Activated naive CD4-positive, alpha-beta T cell treated with anti-CD3 and anti-CD28 coated beads, Interleukin-2, amount 50 U/mL, for 24 hours (primary cell): Measurements from ENCODE around the gene MPZ.
"Not testable (repeated sequence)": the region's sequence is repeated elsewhere in the genome, so short reads cannot be mapped to it uniquely, and the experiment has no call there.

ENCODE experiments used
- H3K27ac Mint-ChIP-seq: one replicate; pipeline ENCODE4 v1.8.0; 2021; ENCODE audit warnings: mild to moderate bottlenecking, mixed read lengths
- H3K27me3 Mint-ChIP-seq: one replicate; pipeline ENCODE4 v1.8.0; 2021; ENCODE audit warnings: mixed read lengths
- H3K36me3 Mint-ChIP-seq: one replicate; pipeline ENCODE4 v1.8.0; 2021; ENCODE audit warnings: mixed read lengths
- H3K4me1 Mint-ChIP-seq: one replicate; pipeline ENCODE4 v1.8.0; 2021; ENCODE audit warnings: mixed read lengths
- H3K4me3 Mint-ChIP-seq: one replicate; pipeline ENCODE4 v1.8.0; 2021; ENCODE audit warnings: mild to moderate bottlenecking, mixed read lengths
- H3K9me3 Mint-ChIP-seq: one replicate; pipeline ENCODE4 v1.8.0; 2021; ENCODE audit warnings: mixed read lengths

Gene MPZ

DNA sequence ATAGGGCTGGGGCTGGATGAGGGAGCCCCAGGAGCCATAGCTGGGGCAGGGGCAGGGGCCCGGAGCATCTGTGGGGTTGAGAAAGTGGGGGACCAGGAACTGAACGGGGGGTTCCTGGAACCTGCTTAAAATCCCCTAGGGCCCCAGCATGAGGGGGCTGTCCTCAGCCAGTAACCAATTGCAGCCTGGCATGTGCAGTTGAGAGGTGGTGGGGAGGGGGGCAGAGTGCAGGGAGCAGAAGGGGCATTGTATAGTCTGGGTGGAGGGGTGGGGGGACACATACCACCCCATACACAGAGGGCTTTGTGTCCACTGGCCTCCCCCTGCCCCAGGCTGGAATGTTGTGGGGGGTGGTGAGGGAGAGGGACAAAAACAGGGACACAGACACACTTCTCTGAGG, at the start of gene MPZ:
TSS of gene MPZ (minus strand) at position 101 of the 400 bp plus-strand sequence. CDS start at position 38, 63 bp downstream.
- H3K4me1 Mint-ChIP-seq, result peaks cover 42% of the 10 kb centered on the region
- no peak within 1 kb of the TSS for H3K4me3 Mint-ChIP-seq

DNA sequence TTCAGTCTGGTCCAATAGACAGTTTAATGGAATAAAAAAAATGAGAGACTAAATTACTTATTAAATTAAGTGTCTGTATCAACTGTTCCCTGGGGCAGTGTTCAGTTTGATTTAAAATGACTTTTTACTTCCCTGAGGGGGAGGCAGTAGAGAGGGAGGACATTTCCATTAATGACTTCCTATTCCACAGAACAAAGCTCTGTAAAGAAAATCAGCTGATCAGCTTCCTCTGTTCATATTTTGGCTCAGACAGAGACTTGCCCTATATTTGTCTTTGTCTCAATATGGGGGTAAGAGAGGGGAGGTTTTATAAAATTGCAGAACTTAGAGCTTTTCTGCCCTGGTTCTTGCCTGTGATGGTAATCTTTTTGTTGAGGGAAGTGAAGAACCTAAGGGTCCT, 49.5 kb upstream of the MPZ start:
- Mint-ChIP-seq H3K27ac (no peak overlapping the region), H3K4me1 (peaks cover 11% of the 10 kb centered on the region), H3K4me3 (no peak overlapping the region), H3K9me3 (no peaks in the 10 kb centered on the region), H3K36me3 (peaks cover 6% of the 10 kb centered on the region), H3K27me3 (no peaks in the 10 kb centered on the region)

More for the DNA sequence above, at the start of gene MPZ:
- Mint-ChIP-seq H3K36me3 (no peaks in the 10 kb centered on the region), H3K27me3 (no peaks in the 10 kb centered on the region), H3K9me3 (no peaks in the 10 kb centered on the region), H3K27ac (no peak within 1 kb of the TSS)

DNA sequence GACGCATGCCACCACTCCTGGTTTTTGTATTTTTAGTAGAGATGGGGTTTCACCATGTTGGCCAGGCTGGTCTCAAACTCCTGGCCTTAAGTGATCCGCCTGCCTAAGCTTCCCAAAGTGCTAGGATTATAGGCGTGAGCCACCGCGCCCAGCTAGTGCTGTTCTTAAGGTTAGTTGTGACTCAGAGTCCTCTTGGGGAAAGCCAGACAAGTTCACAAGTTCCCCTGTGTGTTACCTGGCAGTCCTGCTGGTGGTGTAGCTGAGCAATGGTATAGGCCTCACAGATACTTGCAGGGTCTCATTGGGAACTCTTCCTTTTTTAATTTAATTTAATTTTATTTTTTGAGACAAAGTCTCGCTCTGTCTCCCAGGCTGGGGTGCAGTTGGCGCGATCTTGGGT, 47.3 kb upstream of the MPZ start:
- Mint-ChIP-seq H3K4me3 (no peak overlapping the region), H3K9me3 (no peaks in the 10 kb centered on the region), H3K27me3 (no peaks in the 10 kb centered on the region), H3K36me3 (peaks cover 5% of the 10 kb centered on the region), H3K4me1 (peaks cover 15% of the 10 kb centered on the region), H3K27ac (no peak overlapping the region)

DNA sequence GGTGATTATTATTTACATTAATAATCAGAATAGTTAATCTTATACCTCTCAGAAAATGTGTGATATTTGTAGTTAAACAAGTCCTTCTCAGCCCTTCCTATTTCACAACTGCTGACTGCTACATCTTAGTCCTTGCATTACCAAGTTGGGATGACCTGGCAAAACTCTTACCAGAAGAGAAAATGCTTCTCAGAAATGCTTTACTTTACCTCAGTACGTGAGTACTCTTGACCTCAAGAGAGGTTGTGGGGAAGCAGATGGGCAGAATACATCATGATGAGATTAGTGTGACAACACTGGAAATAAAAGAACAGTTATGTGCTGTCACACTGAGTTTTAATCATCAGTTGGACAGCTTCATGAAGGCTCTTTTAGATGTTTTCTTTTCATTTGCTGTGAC, 41.7 kb upstream of the MPZ start:
- no peaks in the 10 kb centered on the region for H3K27me3 Mint-ChIP-seq
- peaks cover 7% of the 10 kb centered on the region for H3K4me1 Mint-ChIP-seq
- no peak overlapping the region for H3K4me3 Mint-ChIP-seq
- peaks cover 3% of the 10 kb centered on the region for H3K36me3 Mint-ChIP-seq
- H3K9me3 Mint-ChIP-seq, result no peaks in the 10 kb centered on the region
- H3K27ac Mint-ChIP-seq, result no peak overlapping the region

DNA sequence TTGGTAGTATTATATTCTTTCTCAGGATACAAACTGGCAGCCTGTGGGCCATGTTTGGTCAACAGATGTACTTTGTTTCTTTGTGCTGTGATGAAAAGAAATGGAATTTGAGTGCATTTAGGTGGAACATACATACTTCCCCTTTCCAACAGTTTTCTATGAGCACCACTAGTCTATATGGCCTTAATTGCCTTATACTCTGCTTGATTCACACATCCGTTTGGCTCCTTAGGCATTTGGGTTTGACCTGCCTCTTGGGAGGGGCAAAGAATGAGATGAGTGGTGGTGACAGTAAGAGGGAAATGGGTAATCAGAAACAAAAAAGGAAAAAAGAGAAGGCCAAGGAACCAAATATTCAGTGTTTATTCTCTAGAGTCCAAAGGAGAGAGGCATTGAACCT, 40.9 kb upstream of the MPZ start:
- no peak overlapping the region for H3K27ac Mint-ChIP-seq
- H3K4me3 Mint-ChIP-seq, result no peak overlapping the region
- no peaks in the 10 kb centered on the region for H3K27me3 Mint-ChIP-seq
- no peaks in the 10 kb centered on the region for H3K9me3 Mint-ChIP-seq
- H3K4me1 Mint-ChIP-seq, result peaks cover 7% of the 10 kb centered on the region
- peaks cover 3% of the 10 kb centered on the region for H3K36me3 Mint-ChIP-seq

DNA sequence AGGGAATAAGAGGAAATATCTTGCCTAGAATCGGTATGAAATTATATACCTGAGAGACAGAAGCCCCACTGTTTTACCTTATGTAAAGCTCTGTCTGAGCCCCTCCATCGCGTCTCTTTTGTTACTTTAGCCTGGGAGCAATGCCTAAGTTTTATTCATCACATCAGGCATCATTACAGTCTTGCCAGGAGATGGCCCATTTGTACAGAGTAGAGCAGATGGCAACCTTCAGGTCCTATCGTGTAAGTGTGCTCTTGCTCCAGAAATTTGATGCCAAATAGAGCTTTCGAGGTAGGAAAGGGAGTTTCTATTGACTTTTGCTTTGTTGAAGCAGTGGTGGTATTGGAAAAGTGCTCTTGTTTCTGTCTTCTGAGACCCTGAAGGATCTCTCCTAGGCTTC, 33.1 kb upstream of the MPZ start:
- no peak overlapping the region for H3K4me3 Mint-ChIP-seq
- no peaks in the 10 kb centered on the region for H3K9me3 Mint-ChIP-seq
- H3K27ac Mint-ChIP-seq, result no peak overlapping the region
- H3K4me1 Mint-ChIP-seq, result peaks cover 20% of the 10 kb centered on the region
- H3K27me3 Mint-ChIP-seq, result no peaks in the 10 kb centered on the region
- H3K36me3 Mint-ChIP-seq, result peaks cover 29% of the 10 kb centered on the region

DNA sequence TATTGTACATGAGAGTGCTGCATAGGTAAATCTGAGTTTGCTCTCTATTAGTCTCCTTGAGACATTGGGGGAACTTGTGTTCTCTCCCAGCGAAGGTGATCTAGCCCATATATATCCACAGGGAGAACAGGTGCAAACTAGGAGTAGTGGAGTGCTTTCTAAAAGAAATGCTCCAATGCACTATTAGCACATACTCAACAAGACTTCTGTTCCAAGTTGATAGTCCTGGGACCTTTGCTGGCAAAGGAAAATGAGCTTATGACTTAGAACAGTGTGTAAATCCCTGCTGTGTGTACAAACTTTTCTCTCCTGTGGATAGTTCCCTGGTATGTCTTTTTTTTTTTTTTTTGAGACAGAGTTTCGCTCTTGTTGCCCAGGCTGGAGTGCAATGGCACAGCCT, 32.4 kb upstream of the MPZ start:
- H3K4me3 Mint-ChIP-seq, result no peak overlapping the region
- peaks cover 29% of the 10 kb centered on the region for H3K36me3 Mint-ChIP-seq
- H3K27ac Mint-ChIP-seq, result no peak overlapping the region

DNA sequence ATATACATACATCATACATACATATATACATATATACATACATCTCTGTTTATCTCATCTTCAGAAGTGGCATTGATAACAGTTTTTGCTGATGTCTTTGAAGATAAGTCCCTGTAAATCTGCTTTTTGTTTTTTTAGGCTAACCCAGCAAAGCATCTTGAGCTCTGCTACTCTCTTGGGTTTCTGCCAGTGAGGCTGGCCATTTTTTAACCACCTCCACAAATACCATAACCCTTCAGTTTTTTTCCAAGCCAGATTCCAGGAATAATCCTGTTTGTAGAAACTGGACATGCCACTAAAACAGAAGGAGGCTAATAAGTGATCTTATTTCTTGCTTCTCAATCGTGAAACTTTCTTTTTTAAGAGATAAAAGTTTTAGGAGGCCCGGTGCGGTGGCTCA, 26.0 kb upstream of the MPZ start:
- Mint-ChIP-seq H3K4me1 (peaks cover 8% of the 10 kb centered on the region), H3K27ac (no peak overlapping the region), H3K36me3 (peaks cover 20% of the 10 kb centered on the region), H3K27me3 (no peaks in the 10 kb centered on the region), H3K9me3 (no peaks in the 10 kb centered on the region), H3K4me3 (no peak overlapping the region)

More for the DNA sequence above, 32.4 kb upstream of the MPZ start:
- Mint-ChIP-seq H3K4me1 (peaks cover 21% of the 10 kb centered on the region), H3K27me3 (no peaks in the 10 kb centered on the region), H3K9me3 (no peaks in the 10 kb centered on the region)

DNA sequence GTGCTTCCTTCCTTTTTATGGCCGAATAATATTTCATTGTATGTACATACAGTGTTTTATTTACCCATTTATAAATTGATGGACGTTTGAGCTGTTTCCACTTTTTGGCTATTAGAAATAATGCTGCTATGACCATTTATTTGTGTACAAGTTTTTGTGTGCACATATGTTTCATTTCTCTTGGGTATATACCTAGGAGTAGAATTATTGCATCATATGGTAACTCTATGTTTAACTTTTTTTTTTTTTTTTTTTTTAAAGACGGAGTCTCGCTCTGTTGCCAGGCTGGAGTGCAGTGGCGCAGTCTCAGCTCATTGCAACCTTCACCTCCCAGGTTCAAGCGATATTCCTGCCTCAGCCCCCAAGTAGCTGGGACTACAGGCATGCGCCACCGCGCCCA, 23.4 kb upstream of the MPZ start:
- Mint-ChIP-seq H3K27ac (no peak overlapping the region), H3K4me3 (no peak overlapping the region), H3K27me3 (no peaks in the 10 kb centered on the region), H3K36me3 (peaks cover 18% of the 10 kb centered on the region), H3K4me1 (peaks cover 4% of the 10 kb centered on the region), H3K9me3 (no peaks in the 10 kb centered on the region)

DNA sequence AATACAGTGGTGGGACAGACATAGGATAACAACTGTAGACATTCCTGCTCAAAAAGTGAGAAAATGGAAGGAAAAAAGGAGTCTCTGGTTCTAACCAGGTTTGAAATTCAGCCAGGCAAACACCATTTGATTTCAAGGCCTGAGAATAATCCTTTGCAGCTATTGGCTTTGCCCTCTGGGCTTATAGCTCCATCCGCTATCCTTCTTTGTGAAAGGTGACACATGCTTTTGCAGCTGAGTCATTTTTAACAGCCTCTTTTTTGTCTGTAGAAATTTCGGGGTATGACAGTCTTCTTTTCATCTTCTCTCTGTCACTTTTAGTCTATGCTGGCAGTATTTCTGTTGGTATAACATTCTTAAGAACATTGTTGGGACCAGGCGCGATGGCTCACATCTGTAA, 20.6 kb upstream of the MPZ start:
- H3K4me1 Mint-ChIP-seq, result no peaks in the 10 kb centered on the region
- H3K9me3 Mint-ChIP-seq, result no peaks in the 10 kb centered on the region
- H3K4me3 Mint-ChIP-seq, result no peak overlapping the region
- peaks cover 19% of the 10 kb centered on the region for H3K36me3 Mint-ChIP-seq
- H3K27me3 Mint-ChIP-seq, result no peaks in the 10 kb centered on the region
- no peak overlapping the region for H3K27ac Mint-ChIP-seq

DNA sequence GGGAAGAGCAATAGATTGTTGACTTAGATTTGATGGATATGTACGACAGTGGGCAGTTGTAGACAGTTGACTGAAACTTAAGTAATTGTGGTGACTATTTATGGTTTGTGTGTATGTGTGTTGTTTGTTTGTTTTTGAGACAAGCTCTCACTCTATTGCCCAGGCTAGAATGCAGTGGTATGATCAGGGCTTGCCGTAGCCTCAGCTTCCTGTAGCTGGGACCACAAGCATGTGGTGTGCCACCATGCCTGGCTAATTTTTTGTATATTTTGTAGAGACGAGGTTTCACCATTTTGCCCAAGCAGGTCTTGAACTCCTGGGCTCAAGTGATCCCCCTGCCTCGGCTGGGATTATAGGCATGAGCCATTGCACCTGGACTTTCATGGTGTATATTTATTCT, 14.3 kb upstream of the MPZ start:
- no peaks in the 10 kb centered on the region for H3K27me3 Mint-ChIP-seq

DNA sequence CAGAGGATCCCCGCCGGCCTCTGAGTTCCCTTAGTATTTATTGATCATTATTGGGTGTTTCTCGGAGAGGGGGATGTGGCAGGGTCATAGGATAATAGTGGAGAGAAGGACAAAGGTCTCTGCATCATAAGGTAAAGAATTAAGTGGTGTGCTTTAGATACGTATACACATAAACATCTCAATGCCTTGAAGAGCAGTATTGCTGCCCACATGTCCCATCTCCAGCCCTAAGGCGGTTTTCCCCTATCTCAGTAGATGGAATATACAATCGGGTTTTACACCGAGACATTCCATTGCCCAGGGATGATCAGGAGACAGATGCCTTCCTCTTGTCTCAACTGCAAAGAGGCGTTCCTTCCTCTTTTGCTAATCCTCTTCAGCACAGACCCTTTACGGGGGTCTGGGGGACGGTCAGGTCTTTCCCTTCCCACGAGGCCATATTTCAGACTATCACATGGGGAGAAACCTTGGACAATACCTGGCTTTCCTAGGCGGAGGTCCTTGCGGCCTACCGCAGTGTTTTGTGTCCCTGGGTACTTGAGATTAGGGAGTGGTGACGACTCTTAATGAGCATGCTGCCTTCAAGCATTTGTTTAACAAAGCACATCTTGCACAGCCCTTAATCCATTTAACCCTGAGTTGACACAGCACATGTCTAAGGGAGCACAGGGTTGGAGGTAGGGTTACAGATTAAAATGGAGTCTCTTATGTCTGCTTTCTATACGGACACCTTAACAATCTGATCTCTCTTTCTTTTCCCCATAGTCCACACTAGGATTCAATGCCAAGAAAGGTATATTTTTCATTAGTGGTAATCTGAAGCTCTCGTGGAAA, 6.3 kb upstream of the MPZ start:
- H3K9me3 Mint-ChIP-seq, H3K36me3 Mint-ChIP-seq, H3K27me3 Mint-ChIP-seq: not testable (repeated sequence)
- peak overlapping the region; percentile 98 for H3K4me3 Mint-ChIP-seq
- peak overlapping the region; percentile 97 for H3K27ac Mint-ChIP-seq
- H3K4me1 Mint-ChIP-seq, result peaks cover 36% of the 10 kb centered on the region

More for the DNA sequence above, 14.3 kb upstream of the MPZ start:
- Mint-ChIP-seq H3K27ac (no peak overlapping the region), H3K36me3 (peaks cover 6% of the 10 kb centered on the region), H3K4me3 (no peak overlapping the region), H3K9me3 (no peaks in the 10 kb centered on the region), H3K4me1 (peaks cover 25% of the 10 kb centered on the region)

DNA sequence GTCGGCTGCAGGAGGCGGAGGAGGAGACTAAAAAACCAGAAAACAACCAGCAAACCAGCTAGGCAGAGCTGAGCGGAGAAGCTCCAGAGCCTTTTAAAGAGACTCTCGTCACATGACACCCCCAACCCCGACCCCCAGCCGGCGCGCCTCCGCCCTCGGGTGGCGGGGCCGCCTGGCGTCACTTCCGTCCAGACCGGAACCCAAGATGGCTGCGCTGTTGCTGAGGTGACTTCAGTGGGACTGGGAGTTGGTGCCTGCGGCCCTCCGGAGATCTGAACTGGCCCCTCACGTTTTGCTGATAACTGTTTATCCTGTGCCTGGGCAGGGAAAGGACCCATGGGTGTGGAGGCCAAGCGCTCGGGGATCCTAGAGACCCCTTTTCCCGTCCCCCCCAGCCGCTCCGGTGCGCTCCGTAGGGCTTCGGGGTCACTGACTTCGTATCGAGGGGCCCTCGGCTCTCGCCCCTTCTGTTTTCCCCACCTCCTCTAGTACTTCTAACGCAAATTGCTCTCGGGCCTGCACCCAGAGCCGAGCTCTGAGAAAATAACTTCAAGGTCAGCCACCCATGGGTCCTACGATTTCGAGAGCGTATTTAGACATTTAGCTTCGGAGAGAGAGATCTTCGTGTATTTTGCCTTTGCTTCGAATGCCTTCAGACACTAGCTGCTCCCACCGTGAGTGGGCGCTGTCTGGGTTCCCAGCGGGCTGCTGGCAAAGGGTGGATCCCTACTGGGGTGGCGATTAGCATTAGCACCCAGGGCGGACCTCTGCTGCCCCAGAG, 4.6 kb upstream of the MPZ start, which contains the start of gene SDHC:
TSS of gene SDHC (plus strand) at position 181 of the 781 bp plus-strand sequence. CDS start at position 206, 25 bp downstream.
- Mint-ChIP-seq H3K27me3 (no peaks in the 10 kb centered on the region), H3K36me3 (no peaks in the 10 kb centered on the region), H3K4me3 (peak within 1 kb of the TSS; percentile 98), H3K4me1 (peaks cover 30% of the 10 kb centered on the region), H3K9me3 (no peaks in the 10 kb centered on the region), H3K27ac (peak within 1 kb of the TSS; percentile 97)

DNA sequence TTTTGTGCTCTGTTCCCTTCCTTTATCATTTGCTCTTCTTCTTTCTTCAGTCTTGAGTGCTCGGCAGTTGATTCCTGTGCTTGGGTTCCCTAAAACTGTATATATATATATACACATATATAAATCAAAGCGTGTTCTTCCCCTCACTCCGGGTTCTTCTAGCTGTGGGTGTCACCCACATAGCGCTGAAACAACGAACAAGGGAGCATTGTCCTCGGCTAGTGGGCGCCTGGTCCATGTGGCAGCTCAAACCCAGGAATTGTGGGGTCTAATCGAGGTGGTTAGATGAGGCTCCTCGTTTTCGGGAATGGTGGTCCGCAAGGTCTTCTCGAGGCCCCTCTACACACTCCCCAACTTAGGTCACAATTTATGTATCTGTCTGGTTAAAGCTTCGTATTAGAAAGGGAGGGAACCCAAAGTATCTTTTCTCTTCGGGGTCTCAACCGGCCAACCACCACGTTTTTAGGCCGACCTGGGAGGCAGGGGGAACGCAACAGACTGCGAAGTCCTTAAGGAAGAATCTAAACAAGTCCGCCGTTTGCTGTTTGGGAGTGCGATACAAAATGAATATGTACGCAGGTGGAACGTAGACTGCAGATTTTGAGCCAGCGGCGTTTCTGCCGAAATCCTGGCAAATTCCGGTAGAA, 3.9 kb upstream of the MPZ start:
- no peaks in the 10 kb centered on the region for H3K9me3 Mint-ChIP-seq
- no peaks in the 10 kb centered on the region for H3K27me3 Mint-ChIP-seq
- no peaks in the 10 kb centered on the region for H3K36me3 Mint-ChIP-seq
- peaks cover 30% of the 10 kb centered on the region for H3K4me1 Mint-ChIP-seq
- peak overlapping the region; percentile 98 for H3K4me3 Mint-ChIP-seq
- H3K27ac Mint-ChIP-seq, result peak overlapping the region; percentile 97

DNA sequence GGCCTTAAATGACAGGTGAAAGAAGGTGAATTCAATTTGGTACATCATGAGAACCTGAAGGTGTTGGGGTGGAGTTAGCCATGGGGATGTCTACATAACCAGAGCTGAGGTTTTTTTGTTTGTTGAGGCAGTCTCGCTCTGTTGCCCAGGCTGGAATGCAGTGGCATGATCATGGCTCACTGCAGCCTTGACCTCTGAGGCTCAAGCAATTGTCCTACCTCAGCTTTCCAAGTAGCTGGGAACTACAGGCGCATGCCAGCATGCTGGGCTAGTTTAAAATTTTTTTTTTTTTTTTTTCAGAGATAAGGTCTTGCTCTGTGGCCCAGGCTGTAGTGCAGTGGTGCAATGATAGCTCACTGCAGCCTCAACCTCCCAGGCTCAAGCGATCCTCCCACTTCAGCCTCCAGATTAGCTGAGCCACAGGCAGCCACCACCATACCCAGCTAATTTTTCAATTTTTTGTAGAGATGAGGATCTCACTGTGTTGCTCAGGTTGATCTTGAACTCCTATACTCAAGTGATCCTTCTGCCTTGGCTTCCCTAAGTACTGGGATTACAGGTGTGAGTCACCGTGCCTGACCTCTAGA, 1.9 kb upstream of the MPZ start:
- no peak overlapping the region for H3K4me3 Mint-ChIP-seq
- H3K27me3 Mint-ChIP-seq, result no peaks in the 10 kb centered on the region
- no peaks in the 10 kb centered on the region for H3K36me3 Mint-ChIP-seq
- H3K9me3 Mint-ChIP-seq, result no peaks in the 10 kb centered on the region
- H3K4me1 Mint-ChIP-seq, result peaks cover 38% of the 10 kb centered on the region
- no peak overlapping the region for H3K27ac Mint-ChIP-seq
